ENCODE measurements around the gene MAST1.

MAST1 gene

DNA sequence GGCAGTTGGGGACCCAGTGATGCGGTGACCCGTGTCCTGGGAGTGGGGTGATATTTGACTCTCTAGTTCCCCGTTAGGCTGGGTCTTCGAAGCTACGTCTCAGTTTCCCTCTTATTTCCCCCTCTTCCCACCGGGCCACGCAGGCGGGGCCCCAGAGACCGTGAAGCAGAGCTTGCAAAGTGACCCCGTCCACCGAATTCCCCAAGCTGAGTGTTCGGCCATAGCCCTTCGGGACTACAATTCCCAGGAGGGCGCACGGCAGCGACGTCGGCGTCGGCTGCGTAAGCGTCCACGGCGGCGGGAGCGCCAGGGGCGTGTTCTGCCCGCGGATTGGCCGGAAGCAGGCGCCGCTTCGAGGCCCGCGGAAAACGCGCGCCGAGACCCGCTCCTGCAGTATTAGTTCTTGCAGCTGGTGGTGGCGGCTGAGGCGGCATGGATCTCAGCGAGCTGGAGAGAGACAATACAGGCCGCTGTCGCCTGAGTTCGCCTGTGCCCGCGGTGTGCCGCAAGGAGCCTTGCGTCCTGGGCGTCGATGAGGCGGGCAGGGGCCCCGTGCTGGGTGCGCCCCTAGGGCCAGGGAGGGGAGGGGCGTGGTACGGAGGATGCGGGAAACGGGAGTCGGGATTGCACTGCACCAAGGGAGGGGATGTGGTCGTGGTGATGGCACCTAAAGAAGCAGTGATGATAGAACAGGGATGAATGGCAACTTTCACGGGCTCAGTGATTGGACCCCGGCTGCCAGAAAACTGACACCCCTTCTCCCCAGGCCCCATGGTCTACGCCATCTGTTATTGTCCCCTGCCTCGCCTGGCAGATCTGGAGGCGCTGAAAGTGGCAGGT is 31.9 kb upstream of the MAST1 start, which contains the start of gene RNASEH2A (continued):
- TF ChIP-seq, protein P1, sequence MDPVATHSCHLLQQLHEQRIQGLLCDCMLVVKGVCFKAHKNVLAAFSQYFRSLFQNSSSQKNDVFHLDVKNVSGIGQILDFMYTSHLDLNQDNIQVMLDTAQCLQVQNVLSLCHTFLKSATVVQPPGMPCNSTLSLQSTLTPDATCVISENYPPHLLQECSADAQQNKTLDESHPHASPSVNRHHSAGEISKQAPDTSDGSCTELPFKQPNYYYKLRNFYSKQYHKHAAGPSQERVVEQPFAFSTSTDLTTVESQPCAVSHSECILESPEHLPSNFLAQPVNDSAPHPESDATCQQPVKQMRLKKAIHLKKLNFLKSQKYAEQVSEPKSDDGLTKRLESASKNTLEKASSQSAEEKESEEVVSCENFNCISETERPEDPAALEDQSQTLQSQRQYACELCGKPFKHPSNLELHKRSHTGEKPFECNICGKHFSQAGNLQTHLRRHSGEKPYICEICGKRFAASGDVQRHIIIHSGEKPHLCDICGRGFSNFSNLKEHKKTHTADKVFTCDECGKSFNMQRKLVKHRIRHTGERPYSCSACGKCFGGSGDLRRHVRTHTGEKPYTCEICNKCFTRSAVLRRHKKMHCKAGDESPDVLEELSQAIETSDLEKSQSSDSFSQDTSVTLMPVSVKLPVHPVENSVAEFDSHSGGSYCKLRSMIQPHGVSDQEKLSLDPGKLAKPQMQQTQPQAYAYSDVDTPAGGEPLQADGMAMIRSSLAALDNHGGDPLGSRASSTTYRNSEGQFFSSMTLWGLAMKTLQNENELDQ (tag by site-specific recombination; IDR thresholded peaks at IDR 0.05; ENCODE audit: low read depth), result no peak
- TF ChIP-seq, protein P2, sequence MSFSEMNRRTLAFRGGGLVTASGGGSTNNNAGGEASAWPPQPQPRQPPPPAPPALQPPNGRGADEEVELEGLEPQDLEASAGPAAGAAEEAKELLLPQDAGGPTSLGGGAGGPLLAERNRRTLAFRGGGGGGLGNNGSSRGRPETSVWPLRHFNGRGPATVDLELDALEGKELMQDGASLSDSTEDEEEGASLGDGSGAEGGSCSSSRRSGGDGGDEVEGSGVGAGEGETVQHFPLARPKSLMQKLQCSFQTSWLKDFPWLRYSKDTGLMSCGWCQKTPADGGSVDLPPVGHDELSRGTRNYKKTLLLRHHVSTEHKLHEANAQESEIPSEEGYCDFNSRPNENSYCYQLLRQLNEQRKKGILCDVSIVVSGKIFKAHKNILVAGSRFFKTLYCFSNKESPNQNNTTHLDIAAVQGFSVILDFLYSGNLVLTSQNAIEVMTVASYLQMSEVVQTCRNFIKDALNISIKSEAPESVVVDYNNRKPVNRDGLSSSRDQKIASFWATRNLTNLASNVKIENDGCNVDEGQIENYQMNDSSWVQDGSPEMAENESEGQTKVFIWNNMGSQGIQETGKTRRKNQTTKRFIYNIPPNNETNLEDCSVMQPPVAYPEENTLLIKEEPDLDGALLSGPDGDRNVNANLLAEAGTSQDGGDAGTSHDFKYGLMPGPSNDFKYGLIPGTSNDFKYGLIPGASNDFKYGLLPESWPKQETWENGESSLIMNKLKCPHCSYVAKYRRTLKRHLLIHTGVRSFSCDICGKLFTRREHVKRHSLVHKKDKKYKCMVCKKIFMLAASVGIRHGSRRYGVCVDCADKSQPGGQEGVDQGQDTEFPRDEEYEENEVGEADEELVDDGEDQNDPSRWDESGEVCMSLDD (tag by site-specific recombination; IDR thresholded peaks at IDR 0.05), result 0 out of 2 replicates have a peak, but pooled peaks have one; percentile 15
- TF ChIP-seq KLF1 (tag by site-specific recombination; IDR thresholded peaks at IDR 0.05) (peak; percentile 97), ZNF548 (tag by site-specific recombination; IDR thresholded peaks at IDR 0.05) (no peak), ZNF155 (tag by site-specific recombination; IDR thresholded peaks at IDR 0.05) (no peak), ZNF747 (tag by site-specific recombination; IDR thresholded peaks at IDR 0.05) (no peak), ZNF112 (tag by site-specific recombination; IDR thresholded peaks at IDR 0.05) (no peak), ZNF202 (tag by site-specific recombination; IDR thresholded peaks at IDR 0.05; ENCODE audit: borderline replicate concordance) (no peak), ZNF354C (tag by site-specific recombination; IDR thresholded peaks at IDR 0.05; ENCODE audit: borderline replicate concordance, low read depth) (no peak), ZXDB (tag by site-specific recombination; IDR thresholded peaks at IDR 0.05) (peak; percentile 98), ZNF571 (tag by site-specific recombination; IDR thresholded peaks at IDR 0.05) (no peak), ZNF221 (tag by site-specific recombination; IDR thresholded peaks at IDR 0.05; ENCODE audit: borderline replicate concordance) (no peak), ZNF248 (tag by site-specific recombination; IDR thresholded peaks at IDR 0.05) (no peak), ZNF37A (tag by site-specific recombination; IDR thresholded peaks at IDR 0.05) (no peak), ZNF394 (tag by site-specific recombination; IDR thresholded peaks at IDR 0.05; ENCODE audit: borderline replicate concordance) (peak; percentile 36; the same call in 1 of the 2 replicates), ZFP3 (tag by site-specific recombination; IDR thresholded peaks at IDR 0.05; ENCODE audit: low read depth) (no peak), GLIS2 (tag by site-specific recombination; IDR thresholded peaks at IDR 0.05) (no peak), ZNF341 (tag by site-specific recombination; IDR thresholded peaks at IDR 0.05; ENCODE audit: low read depth) (peak; percentile 60), ZEB2 (tag by site-specific recombination; IDR thresholded peaks at IDR 0.05) (peak; percentile 82), ZSCAN23 (tag by site-specific recombination; IDR thresholded peaks at IDR 0.05) (peak; percentile 74; the same call in 1 of the 2 replicates), KLF10 (tag by site-specific recombination; IDR thresholded peaks at IDR 0.05) (peak; percentile 81; the same call in 1 of the 2 replicates), GFI1B (tag by site-specific recombination; IDR thresholded peaks at IDR 0.05) (no peak), ZNF2 (tag by site-specific recombination; IDR thresholded peaks at IDR 0.05) (peak; percentile 77), INSM2 (tag by site-specific recombination; IDR thresholded peaks at IDR 0.05) (peak; percentile 41; the same call in 1 of the 2 replicates), ZNF335 (tag by site-specific recombination; conservative IDR thresholded peaks at IDR 0.05) (peak; percentile 97), ZNF792 (tag by site-specific recombination; IDR thresholded peaks at IDR 0.05) (no peak), ZNF10 (tag by site-specific recombination; IDR thresholded peaks at IDR 0.05) (no peak), ZFP69B (tag by site-specific recombination; IDR thresholded peaks at IDR 0.05) (0 out of 2 replicates have a peak, but pooled peaks have one; percentile 46), ZNF148 (tag by site-specific recombination; IDR thresholded peaks at IDR 0.05; ENCODE audit: borderline replicate concordance) (no peak), ZNF660 (tag by site-specific recombination; IDR thresholded peaks at IDR 0.05) (peak; percentile 42; the same call in 1 of the 2 replicates), ZNF791 (tag by site-specific recombination; IDR thresholded peaks at IDR 0.05) (no peak), SCRT1 (tag by site-specific recombination; IDR thresholded peaks at IDR 0.05; ENCODE audit: borderline replicate concordance) (no peak)
